Ovary (tissue), 3 donors: Measurements from ENCODE around the gene FLNA.

Experiments used
- EP300 ChIP-seq: sonication (generic); formaldehyde crosslinking; IDR thresholded peaks from one replicate; pipeline ENCODE4 v1.6.1; 2017; ENCODE audit warnings: antibody characterized with exemption
- TF ChIP-seq, protein P1 (sequence below), 3 donors: fragments of 450-650 bp in 2 of 3; fragments of 200-600 bp in 1 of 3; IDR thresholded peaks; one replicate each; pipeline versions ENCODE4 v1.5.1 to v1.8.0; 2016 to 2022; ENCODE audit warnings: antibody characterized with exemption in 3 of 3, mild to moderate bottlenecking in 1 of 3
- donor health status: DM: no; HTN: no; CAD: no.

- TF ChIP-seq, protein P1, sequence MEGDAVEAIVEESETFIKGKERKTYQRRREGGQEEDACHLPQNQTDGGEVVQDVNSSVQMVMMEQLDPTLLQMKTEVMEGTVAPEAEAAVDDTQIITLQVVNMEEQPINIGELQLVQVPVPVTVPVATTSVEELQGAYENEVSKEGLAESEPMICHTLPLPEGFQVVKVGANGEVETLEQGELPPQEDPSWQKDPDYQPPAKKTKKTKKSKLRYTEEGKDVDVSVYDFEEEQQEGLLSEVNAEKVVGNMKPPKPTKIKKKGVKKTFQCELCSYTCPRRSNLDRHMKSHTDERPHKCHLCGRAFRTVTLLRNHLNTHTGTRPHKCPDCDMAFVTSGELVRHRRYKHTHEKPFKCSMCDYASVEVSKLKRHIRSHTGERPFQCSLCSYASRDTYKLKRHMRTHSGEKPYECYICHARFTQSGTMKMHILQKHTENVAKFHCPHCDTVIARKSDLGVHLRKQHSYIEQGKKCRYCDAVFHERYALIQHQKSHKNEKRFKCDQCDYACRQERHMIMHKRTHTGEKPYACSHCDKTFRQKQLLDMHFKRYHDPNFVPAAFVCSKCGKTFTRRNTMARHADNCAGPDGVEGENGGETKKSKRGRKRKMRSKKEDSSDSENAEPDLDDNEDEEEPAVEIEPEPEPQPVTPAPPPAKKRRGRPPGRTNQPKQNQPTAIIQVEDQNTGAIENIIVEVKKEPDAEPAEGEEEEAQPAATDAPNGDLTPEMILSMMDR (IDR thresholded peaks at IDR 0.05): no peak
- TF ChIP-seq EP300: no peak
These were observed 52.8 kb downstream of the FLNA start for GRCh38 chrX:154321594-154321993.
